ENCODE measurements around the gene MMP11.

MMP11 gene

DNA sequence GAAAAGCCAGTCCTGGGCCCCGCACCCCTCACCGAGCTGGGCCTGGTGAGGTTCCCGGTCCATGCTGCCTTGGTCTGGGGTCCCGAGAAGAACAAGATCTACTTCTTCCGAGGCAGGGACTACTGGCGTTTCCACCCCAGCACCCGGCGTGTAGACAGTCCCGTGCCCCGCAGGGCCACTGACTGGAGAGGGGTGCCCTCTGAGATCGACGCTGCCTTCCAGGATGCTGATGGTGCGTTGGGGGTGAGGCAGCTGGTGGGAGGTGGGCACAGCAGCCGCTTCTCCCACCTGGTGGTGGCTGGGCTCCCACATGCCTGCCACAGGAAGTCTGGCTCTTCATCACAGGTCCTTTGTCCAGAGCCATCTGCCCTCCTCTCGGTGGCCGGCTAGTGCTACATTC is 9.6 kb downstream of the MMP11 start:
- no peak for DNase-seq

DNA sequence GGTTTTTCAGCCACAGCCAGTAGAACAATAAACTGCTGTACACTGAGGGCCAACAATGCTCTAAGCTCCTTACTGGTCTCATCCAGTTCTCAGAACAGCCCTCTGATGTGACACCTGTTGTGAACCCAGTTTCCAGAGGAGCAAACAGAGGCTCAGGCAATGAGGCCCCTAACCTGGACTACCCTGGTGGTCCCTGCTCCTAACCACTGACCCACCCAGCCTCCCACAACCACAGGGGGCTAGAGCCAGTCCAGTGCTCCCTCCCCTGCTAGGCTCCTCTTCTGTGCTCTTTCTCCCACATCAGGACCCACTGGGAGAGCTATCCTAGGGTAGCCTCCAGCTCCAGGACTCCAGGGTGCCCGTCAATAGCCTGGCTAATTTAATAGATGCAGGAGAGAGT is 10.1 kb downstream of the MMP11 start:
- no peak for DNase-seq

DNA sequence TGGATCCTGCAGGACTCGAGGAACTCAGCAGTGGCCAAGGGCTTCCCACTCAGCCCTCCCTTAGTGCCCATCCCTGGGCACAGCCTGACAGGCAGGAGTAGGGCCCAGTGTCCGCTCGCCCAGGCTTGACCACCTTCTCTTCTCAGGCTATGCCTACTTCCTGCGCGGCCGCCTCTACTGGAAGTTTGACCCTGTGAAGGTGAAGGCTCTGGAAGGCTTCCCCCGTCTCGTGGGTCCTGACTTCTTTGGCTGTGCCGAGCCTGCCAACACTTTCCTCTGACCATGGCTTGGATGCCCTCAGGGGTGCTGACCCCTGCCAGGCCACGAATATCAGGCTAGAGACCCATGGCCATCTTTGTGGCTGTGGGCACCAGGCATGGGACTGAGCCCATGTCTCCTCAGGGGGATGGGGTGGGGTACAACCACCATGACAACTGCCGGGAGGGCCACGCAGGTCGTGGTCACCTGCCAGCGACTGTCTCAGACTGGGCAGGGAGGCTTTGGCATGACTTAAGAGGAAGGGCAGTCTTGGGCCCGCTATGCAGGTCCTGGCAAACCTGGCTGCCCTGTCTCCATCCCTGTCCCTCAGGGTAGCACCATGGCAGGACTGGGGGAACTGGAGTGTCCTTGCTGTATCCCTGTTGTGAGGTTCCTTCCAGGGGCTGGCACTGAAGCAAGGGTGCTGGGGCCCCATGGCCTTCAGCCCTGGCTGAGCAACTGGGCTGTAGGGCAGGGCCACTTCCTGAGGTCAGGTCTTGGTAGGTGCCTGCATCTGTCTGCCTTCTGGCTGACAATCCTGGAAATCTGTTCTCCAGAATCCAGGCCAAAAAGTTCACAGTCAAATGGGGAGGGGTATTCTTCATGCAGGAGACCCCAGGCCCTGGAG is 10.9 kb downstream of the MMP11 start:
- no peak for DNase-seq

DNA sequence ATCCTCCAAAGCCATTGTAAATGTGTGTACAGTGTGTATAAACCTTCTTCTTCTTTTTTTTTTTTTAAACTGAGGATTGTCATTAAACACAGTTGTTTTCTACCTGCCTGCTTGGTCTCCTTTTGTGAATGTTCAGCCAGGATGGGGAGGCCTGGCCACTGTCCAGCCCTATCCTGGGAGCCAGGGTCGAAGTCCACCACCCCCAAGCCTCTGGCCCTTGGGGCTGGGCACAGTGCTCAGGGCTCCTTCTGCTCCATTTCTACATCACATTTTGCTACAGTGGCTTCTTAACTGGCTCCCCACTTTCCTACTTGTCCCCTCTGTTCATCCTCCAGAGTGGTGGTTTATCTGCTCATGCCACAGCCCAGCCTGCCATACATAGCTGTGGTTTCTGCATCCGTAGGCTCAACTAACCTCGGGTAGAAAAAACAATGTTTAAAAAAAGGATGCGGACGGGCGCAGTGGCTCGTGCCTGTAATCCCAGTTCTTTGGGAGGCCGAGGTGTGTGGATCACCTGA is 11.6 kb downstream of the MMP11 start:
- no peak for DNase-seq

DNA sequence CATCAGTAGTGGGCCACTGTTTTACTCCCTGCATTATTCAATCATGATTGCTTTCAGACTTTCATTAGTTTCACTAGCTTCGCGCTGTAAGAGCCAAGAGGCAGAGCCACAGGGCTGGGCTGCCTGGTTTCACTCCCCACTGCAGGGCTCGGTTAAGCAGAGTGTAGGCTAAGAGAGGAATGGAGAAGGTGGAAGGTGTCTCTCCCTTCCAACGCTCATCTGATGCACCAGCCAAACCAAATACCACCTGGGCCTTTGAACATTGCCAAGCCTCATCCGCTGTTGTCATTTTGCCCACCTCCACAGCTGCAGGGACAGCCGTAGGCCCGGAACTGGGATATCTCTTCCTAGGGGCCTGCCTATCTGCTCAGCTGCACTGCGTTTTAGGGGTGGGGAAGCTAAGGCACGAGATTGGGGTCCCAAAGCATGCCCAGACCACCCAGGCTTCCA is 13.6 kb downstream of the MMP11 start:
- no peak for DNase-seq

DNA sequence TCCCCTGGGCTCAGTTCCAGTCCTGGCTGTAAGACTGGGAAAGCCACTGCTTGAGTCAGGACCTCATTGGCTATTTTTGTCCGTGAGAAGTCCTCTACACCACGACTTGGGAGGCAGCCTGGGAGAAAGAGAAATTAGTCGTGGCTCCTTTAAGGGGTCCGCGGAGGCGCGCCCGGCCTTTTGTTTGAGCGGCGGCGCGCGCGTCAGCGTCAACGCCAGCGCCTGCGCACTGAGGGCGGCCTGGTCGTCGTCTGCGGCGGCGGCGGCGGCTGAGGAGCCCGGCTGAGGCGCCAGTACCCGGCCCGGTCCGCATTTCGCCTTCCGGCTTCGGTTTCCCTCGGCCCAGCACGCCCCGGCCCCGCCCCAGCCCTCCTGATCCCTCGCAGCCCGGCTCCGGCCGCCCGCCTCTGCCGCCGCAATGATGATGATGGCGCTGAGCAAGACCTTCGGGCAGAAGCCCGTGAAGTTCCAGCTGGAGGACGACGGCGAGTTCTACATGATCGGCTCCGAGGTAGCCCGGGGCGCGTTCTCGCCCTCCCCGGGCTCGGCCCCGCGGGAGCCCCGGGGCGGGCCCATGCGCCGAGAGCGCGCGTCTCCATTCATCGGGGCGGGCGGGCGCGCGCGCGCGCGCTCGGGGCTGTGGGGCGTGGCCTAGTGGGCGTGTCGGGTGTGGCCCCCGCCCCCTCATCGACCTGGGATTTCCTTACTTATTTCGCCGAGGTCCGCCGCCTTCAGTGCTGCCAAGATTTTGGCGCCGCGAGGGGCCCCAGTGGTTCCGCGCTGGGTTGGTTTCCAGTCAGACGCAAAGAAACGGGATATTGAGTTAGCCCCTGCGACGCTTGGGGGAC is 14.3 kb downstream of the MMP11 start, which contains the start of gene SMARCB1:
Gene SMARCB1, plus strand, starts transcription at position 215 of the 848 bp plus-strand sequence. Its CDS starts 204 bp downstream, at position 419.
- peak; percentile 63 for DNase-seq

DNA sequence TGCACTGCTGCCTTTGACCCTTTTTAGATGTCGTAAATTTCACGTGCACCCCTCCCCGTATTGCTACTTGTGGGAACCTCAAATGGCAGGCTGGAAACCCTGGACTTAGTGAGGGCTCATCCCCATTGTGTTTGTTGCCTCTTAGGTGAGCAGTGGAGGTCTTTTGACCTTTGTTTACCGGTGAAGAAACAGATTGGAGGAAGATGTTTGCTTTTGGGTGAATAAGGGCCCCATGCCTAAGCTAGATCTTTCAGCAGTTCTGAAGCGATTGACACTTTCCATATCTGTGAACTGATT is 14.9 kb downstream of the MMP11 start:
- DNase-seq = no peak

DNA sequence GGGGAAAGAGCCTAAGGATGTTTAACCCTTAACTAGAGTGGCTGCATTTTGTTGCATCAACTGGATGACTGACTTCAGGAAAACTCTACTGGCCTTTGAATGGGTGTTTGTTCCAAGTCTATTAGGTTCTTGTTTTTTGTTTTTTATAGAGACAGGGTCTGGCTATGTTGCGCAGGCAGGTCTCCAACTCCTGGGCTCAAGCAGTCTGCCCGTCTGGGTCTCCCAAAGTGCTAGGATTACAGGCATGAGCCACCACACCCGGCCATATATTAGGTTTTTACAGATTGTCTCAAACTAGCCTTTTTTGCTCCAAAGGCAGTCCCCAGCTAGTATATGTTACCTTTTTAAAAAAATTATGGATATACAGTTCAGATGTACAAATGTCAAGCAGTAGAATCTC is 15.3 kb downstream of the MMP11 start:
- DNase-seq = no peak

DNA sequence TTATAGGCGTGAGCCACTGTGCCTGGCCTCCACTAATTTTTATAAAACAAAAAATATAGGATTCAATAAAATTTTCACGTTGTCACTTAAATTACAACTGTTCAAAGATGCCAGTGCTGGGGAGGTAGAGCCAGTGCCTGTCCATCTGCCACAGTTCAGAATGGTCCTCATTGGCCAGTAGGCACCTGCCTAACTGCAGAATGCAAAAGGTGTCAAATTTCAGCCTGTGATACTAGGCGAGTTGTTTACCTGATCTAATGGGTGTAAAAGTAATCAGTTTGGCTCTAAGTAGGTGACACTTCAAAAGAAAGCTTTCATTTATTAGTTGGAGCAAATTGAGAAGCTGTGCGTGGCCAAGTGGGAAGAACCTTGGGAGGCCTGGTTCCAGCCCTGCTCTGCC is 16.5 kb downstream of the MMP11 start:
- DNase-seq = peak; percentile 27

DNA sequence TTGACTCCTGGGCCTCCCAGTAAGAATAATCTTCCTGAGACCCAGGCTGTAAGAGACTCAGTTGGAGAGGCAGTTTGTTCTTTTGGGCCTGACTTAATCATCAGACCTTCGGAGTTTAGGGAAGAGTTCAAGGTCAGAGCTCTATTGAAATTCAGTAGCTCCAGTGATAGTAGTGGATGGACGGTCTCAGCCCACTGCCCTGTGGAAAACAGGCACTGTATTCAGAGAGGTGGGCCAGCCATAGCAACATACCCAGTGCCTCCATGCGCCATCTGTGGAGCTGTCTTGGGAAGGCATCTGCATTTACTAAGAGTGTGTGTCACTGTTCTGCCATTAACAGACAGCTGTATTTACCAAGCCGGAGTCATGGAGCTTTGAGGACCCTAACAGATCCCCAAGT is 17.0 kb downstream of the MMP11 start:
- no peak for DNase-seq

DNA sequence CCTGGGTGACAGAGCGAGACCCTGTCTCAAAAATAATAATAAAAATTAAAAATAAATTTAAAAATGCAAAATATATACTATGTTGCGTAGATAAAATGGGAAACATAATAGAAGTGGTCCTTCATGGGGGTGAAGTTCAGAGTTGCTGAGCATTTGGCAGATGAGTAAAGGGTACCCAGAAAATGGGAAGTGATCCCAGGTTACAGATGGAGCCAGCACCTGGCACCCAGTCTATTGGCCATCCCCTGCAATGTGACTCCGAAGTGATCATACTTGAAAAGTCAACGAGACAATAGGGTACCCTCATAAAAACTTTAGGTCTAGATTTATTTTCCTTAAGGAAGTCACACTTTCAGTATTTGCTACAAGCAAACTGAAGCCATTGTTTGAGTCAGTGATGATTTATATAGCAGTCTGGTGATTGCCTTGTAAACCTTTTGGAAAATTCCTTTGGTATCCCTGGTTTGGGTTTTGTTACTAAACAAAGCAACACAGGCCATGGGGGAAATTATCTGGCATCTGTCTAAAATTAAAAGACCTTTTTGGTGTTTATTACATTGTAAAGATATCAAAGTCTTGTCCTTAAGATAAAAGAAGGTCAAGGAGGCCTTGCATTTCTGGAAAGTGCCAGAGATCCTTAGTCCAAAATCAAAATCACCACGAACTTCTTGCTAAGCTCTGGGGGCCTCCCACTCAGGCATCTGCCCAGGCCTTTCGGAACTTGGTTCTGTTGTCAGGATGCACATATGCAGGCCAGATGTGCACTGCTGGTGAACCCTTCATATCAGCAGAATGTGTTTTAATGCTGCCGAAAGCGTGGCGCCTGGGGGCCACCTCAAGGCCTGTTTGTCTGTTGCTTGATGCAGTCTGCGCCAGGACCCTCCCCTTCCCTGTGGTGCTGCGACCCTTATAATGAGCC is 18.4 kb downstream of the MMP11 start:
- no peak for DNase-seq

DNA sequence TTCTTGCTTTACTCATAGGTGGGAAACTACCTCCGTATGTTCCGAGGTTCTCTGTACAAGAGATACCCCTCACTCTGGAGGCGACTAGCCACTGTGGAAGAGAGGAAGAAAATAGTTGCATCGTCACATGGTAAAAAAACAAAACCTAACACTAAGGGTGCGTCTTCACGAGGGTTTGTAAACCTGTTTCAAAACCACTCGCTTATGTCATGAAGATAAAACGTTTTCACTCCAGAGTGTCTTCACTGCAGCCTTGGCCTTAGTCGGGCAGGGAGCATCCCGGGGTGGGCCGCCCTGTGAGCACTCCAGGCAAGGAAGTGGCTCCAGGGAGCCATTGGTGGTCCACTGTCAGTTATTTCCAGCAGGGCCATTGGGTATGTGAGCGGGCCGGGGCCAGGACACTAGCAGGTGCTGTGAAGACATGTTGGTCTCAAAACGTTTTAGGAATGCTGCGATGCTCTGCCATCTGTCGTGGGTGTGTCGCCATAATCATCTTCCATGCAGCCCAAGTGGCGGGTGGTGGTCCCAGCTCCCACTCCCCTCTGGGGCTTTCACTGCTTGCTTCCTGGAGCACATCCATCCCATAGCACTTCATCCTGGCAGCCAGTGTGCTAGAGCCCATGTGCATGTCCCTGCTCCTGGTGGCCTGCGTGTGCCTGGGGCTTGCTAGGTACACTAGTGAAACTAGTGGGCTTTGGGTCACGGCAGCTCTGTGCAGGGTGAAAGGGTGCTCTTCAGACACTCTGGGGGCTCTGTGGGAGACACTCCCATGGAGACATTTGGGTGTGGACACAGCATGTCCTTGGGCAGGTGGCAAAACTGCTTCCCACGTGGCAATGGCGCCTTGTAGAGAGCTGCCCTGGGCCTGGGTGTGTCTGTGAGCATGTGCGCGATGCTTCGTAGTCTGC is 19.3 kb downstream of the MMP11 start:
- no peak for DNase-seq

DNA sequence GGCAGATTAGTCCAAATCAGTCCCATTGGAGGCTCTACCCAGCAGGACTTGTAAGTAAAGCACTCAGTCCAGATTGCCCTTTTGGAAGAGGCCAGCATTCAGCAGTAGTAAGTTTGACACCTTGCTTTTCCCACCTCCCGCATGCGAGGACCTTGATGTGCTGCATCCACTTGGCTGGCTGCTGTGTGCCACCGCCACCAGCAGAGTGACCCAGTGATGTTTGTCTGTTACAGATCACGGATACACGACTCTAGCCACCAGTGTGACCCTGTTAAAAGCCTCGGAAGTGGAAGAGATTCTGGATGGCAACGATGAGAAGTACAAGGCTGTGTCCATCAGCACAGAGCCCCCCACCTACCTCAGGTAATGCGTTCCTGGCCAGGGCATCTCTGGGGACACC is 20.7 kb downstream of the MMP11 start:
- DNase-seq = no peak

DNA sequence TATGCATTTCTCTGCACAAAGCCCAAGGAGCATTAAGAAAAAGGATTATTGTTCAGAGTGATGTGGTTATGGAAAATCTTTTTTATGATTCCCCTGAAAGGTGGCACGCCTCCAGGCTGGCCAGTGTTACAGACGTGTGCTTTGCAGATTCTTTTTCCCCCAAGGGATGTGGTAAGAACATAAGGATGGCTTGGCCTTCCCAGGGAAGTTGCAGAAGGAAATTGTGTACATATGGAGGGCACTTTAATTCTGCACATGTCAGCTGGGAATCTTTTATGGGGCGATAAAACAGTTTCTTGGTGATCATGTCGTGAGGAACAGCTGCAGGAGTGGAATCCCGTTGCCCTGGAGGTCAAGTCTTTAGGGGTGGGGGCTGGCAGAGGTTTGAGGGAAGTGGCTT is 23.8 kb downstream of the MMP11 start:
- no peak for DNase-seq

DNA sequence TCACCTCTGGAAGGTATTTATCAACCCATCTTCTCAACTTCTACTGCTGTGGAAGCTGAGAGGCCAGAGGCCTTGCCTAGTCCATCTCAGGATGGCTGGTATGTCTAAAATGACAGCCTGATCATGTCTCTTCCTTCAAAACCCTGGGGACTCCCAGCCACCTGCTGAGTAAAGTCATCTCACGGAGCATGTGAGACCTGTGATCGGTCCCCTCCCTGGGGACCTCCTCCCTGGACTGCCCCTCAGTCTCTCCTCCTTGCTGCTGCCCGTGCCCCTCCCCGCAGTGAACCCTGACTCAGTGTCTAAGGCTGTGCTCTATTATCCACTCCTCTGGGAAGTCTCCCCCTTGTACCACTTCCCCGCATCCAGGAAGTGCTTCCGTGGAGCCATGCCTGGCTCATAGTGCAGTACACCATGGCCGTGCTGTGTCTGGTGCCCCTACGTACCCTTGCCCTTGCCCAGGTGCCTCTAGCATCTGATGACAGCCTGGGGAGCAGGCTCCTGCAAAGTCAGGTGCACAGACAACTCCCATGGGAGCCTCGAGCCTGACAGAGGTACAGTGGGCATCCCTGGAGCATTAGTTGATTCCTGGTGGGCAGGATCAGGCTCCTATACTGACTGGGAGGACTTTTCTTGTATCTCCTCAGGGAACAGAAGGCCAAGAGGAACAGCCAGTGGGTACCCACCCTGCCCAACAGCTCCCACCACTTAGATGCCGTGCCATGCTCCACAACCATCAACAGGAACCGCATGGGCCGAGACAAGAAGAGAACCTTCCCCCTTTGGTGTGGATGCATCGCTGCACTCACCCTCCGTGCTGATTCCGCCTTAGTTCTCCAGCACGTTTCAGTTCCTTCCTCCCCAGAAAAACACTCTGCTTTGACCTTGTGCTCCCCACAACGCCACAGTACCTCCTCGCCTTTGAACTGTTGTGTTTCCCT is 27.9 kb downstream of the MMP11 start:
- no peak for DNase-seq

DNA sequence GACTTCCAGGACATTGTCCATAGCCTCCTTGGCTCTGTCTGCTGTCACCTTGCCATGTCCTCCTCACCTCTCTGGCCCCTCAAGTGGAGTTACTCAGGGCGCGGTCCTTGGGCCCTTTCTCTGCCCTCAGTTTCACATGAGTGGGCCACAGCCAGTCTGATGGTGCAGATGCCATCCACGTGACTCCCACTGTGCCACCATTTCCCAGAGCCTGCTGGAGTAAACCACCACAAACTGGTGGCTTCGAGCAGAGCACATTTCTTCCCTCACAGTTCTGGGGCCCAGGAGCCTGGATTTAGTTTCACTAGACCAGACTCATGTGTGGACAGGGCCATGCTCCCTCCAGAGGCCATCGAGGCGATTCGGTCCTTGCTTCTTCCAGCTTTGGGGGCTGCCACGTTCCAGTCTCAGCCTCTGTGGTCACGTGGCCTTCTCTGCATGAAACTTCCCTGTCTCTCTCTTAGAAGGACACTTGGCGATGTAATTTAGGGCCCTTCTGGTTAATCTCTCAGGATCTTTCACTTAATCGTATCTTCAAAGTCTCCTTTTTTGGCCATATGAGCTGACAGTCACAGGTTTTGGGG is 28.7 kb downstream of the MMP11 start:
- no peak for DNase-seq

DNA sequence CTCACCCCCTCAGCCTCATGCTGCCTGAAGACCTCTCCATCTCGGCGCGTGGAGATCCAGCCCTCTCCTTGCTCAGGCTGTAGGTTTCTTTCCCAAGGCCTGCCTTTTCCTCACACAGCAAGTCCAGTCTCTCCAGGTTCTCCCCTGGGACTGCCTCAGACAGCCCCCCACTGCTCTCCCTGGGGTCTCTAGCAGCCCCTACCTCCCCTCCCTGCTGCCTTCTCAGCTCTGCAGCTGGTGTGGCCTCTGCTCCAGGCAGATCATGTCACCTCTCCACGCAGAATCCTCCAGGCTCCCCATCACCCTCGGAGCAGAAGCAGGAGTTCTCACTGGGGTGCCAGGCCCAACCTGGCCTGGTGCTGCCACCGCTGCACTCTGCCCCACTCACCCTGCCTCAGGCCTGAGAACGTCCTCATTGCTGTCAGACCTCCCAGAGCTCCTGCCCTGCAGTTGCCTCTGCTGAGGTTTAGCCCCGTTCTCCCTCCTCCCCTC is 29.3 kb downstream of the MMP11 start:
- no peak for DNase-seq

DNA sequence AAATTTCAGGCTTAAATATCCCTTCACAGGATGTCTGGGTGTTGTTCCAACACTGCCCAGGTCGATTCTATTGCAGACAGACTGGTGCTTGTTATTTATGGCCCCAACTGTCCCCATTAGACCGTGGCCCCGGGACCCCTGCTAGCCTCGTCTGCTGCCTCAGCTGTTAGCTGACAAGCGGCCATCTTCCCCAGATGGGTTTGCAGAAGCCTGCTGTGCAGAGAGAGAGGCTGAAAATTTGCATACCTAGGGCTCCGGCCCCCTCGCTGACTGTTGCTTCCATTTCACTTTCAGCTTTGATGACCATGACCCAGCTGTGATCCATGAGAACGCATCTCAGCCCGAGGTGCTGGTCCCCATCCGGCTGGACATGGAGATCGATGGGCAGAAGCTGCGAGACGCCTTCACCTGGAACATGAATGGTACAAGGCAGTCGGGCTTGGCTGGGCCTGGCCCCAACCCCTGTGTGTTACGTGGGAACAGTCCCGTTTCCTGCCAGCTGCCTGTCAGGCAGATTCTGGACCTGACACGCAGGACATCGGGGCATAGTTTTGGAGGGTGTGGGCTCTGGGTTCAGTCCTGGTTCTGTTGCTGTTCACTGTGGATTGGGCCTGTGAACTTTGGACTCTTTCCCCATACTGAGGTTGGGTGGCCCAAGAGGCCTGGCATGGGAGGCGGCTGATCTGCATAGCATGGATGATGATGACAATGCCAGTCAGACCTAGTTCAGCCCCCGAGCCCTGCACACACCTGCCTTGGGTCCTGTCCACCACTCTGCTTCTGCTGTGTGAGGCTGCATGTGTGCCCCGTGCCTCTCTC is 30.6 kb downstream of the MMP11 start:
- DNase-seq = no peak

DNA sequence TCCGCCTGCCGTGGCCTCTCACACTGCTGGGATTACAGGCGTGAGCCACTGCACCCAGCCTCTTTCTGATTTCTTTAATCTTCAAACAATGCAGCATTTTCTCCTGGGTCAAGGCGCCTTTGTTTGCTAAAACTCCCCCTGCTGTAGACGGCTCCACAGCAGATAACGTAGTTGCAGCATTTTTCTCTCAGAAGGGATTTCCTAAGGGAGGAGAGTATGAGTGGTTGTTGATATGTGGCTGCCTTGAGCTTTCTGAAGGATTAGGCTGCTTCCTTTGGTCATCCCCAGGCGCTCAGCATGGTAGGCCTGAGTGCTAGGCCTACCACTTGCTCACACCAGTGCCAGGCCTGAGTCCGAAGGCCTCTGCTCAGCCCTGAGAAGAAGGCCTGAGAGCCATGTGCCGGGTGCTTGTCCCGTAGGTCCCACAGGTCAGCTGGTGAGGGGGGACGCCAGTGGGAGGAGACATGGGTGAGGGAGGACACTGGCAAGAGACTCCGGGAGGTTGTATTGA is 32.2 kb downstream of the MMP11 start:
- DNase-seq = no peak

Measured in NCI-H2107 (cell line).